Endothelial cell (in vitro differentiated cells): Measurements from ENCODE around the gene CCN2. TPM values are rescaled to one million over a fixed set of nuclear protein-coding genes. Genes with fewer than 3 reads are reported as not detected.

ENCODE experiments used
- DNase-seq: peaks from one replicate; pipeline ENCODE4 v3.0.0; 2021; ENCODE audit warnings: low spot score
- H3K27ac Mint-ChIP-seq: one replicate; pipeline ENCODE4 v1.8.0; 2021; ENCODE audit warnings: mixed read lengths, inconsistent platforms; ENCODE audit not compliant: unreplicated experiment
- H3K27me3 Mint-ChIP-seq: one replicate; pipeline ENCODE4 v1.8.0; 2021; ENCODE audit warnings: mild to moderate bottlenecking, moderate library complexity, mixed read lengths, inconsistent platforms; ENCODE audit not compliant: unreplicated experiment
- H3K36me3 Mint-ChIP-seq: one replicate; pipeline ENCODE4 v1.8.0; 2021; ENCODE audit warnings: mild to moderate bottlenecking, low read depth, mixed read lengths, inconsistent platforms; ENCODE audit not compliant: unreplicated experiment
- H3K4me1 Mint-ChIP-seq: one replicate; pipeline ENCODE4 v1.8.0; 2021; ENCODE audit warnings: mild to moderate bottlenecking, mixed read lengths, inconsistent platforms; ENCODE audit not compliant: unreplicated experiment
- H3K4me3 Mint-ChIP-seq: one replicate; pipeline ENCODE4 v1.8.0; 2021; ENCODE audit warnings: mild to moderate bottlenecking, mixed read lengths, inconsistent platforms; ENCODE audit not compliant: unreplicated experiment
- H3K9me3 Mint-ChIP-seq: one replicate; pipeline ENCODE4 v1.8.0; 2021; ENCODE audit warnings: mixed read lengths, inconsistent platforms; ENCODE audit not compliant: unreplicated experiment
- total RNA-seq: library from RNA; stranded (reverse); fragmentation: NEBNext Ultra II Directional; extraction: Animal tissue kit (Norgen Biotek cat#: 25700); gene quantifications from one replicate; pipeline ENCODE4 v1.2.1, GENCODE V29; 2021; ENCODE audit not compliant: unreplicated experiment
- TF ChIP-seq, protein P1 (sequence below): fragments of 200-600 bp; sonication (generic); IDR thresholded peaks from one replicate; pipeline ENCODE4 v1.5.0; 2021; ENCODE audit warnings: antibody characterized with exemption; ENCODE audit not compliant: unreplicated experiment

CCN2 gene
- total RNA-seq, 1 donor from 2014 or later: 12.0 TPM

DNA sequence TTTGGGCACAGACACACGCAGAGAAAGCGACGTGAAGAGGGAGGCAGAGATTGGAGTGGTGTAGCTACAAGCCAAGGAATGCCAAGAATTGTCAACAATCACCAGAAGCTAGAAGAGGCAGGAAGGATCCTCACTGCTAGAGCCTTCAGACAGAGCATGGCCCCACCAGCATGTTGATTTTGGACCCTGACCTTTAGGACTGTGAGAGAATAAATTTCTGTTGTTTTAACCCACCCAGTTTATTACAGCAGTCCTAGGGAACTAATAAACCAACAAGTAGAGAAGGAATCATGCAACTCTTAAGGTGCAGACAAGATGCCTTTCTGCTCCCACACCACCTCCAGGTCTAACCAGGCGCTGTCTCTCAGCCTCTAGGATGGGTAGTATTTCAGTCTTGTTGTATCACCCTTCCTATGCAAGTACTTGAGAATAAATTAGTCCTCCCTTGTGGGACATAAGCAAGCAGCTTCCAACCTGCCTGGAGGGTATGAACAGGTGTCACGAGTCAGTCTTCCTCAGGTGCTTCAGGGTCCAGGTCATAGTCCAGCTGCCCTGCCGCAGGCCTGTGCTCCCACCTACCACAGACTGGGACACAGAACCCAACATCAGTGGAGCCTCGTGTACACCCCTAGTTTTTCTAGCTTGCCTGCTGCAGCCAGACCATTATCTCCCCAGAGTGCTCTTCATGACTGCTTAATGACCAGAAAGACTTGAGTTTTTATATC is 46.4 kb upstream of the CCN2 start:
- TF ChIP-seq, protein P1, sequence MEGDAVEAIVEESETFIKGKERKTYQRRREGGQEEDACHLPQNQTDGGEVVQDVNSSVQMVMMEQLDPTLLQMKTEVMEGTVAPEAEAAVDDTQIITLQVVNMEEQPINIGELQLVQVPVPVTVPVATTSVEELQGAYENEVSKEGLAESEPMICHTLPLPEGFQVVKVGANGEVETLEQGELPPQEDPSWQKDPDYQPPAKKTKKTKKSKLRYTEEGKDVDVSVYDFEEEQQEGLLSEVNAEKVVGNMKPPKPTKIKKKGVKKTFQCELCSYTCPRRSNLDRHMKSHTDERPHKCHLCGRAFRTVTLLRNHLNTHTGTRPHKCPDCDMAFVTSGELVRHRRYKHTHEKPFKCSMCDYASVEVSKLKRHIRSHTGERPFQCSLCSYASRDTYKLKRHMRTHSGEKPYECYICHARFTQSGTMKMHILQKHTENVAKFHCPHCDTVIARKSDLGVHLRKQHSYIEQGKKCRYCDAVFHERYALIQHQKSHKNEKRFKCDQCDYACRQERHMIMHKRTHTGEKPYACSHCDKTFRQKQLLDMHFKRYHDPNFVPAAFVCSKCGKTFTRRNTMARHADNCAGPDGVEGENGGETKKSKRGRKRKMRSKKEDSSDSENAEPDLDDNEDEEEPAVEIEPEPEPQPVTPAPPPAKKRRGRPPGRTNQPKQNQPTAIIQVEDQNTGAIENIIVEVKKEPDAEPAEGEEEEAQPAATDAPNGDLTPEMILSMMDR: no peak
- Mint-ChIP-seq H3K4me3 (no peak overlapping the region), H3K9me3 (peaks cover 3% of the 10 kb centered on the region), H3K36me3 (no peaks in the 10 kb centered on the region), H3K27me3 (peaks cover 2% of the 10 kb centered on the region), H3K4me1 (no peaks in the 10 kb centered on the region), H3K27ac (no peak overlapping the region)
- no peak for DNase-seq

DNA sequence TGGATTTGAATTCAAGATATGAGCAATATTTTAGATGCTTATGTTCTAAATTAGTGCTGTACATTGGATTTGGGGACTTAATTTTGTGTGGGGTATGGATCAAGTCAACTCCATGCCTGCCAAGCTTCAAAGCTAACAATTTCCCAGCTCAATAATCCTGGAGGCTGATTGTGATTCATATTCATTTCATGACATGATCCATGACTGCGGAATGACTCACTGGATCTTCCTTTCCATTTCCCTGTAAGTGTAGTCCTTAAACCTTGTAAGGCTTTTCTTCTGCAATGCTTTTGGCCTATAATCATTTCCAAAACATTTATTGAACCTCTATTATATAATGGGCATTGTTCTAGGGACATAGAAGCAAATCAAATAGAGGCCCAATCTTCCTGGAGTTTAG is 44.7 kb upstream of the CCN2 start:
- DNase-seq: no peak
- H3K9me3 Mint-ChIP-seq: peaks cover 3% of the 10 kb centered on the region
- no peaks in the 10 kb centered on the region for H3K4me1 Mint-ChIP-seq
- no peak overlapping the region for H3K4me3 Mint-ChIP-seq
- H3K27ac Mint-ChIP-seq: no peak overlapping the region
- H3K27me3 Mint-ChIP-seq: peaks cover 2% of the 10 kb centered on the region
- H3K36me3 Mint-ChIP-seq: no peaks in the 10 kb centered on the region
- TF ChIP-seq, protein P1: no peak

DNA sequence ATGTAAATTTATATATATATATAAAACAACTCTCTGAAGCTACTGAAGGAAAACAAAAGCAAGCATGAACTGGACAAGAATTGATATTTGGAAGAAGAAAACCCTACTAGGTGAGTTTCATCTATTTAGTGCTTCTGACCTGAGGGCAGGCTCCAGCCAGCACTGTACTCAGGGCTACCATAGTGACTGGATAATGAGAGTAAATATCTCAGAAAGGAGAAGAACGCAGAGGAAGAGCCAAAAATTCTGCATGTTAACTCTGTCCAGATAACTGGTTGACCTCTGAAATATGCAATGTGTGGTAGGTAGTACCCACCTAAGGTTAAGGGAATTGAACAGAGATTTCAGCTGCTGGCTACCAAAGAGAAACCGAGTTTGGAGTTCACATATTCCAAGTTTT is 41.4 kb upstream of the CCN2 start:
- H3K4me1 Mint-ChIP-seq: no peaks in the 10 kb centered on the region
- H3K9me3 Mint-ChIP-seq: peaks cover 3% of the 10 kb centered on the region
- H3K4me3 Mint-ChIP-seq: no peak overlapping the region
- TF ChIP-seq, protein P1: no peak
- no peak for DNase-seq
- H3K27me3 Mint-ChIP-seq: no peaks in the 10 kb centered on the region
- no peaks in the 10 kb centered on the region for H3K36me3 Mint-ChIP-seq
- H3K27ac Mint-ChIP-seq: no peak overlapping the region

DNA sequence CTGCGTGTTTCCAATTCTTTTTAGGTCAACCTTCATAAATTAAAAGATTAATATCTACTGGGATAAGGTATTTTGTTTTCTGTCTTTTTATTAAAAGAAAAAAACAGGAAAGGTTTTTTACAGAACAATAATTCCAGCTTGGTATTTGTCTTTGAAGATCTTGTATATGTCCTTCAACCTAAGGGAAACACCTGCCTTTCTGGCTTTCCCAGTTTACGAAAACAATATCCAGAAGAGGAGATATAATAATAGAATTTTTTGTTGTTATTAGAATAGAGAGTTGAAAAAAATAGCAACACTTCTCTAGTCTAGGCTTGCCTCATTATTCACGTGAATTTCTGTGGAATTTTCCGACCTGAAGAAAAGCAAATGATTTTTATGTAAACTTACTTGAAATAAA is 37.9 kb upstream of the CCN2 start:
- H3K9me3 Mint-ChIP-seq: no peaks in the 10 kb centered on the region
- TF ChIP-seq, protein P1: no peak
- no peak overlapping the region for H3K27ac Mint-ChIP-seq
- H3K4me1 Mint-ChIP-seq: no peaks in the 10 kb centered on the region
- no peaks in the 10 kb centered on the region for H3K36me3 Mint-ChIP-seq
- H3K4me3 Mint-ChIP-seq: no peak overlapping the region
- no peak for DNase-seq
- no peaks in the 10 kb centered on the region for H3K27me3 Mint-ChIP-seq

DNA sequence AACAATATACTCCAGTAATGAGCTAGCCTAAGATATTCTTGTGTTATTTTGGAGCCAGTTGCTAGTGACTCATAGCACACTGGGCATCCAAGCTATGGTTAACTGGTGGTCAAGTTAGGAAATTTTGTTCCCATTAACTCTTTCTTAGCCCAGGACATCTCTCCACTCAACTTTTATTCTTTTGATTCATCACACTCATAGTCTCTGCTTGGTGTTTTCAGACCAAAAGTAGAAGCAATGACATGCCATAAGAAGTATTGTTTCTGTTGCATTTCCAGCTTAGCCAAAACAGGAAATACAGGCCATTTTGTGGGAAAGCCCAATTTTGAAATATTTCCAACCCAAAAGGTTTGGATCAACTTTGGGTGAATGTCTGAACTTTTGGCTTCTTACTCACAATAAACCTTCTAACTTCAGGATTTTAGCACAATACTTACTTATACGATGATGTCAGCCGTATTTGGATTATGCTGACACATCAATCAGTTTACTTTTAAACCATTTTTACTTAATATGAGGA is 31.6 kb upstream of the CCN2 start:
- peaks cover 2% of the 10 kb centered on the region for H3K4me1 Mint-ChIP-seq
- H3K27ac Mint-ChIP-seq: no peak overlapping the region
- TF ChIP-seq, protein P1: no peak
- H3K4me3 Mint-ChIP-seq: no peak overlapping the region
- no peaks in the 10 kb centered on the region for H3K27me3 Mint-ChIP-seq
- H3K36me3 Mint-ChIP-seq: no peaks in the 10 kb centered on the region
- no peak for DNase-seq
- no peaks in the 10 kb centered on the region for H3K9me3 Mint-ChIP-seq
